Activated T-cell treated with anti-CD3 and anti-CD28 coated beads, Interleukin-2, amount 50 U/mL, for 72 hours (primary cell): ENCODE data around the gene FHIT. TPM values are rescaled to one million over a fixed set of nuclear protein-coding genes. Genes with fewer than 3 reads are reported as not detected.

Experiments
- ATAC-seq, 2 donors: fragments of 150-1000 bp; cut with Tn5 transposase; replicated peaks in 1 of 2; 2 replicates each; pipeline ENCODE4 v1.10.0; 2021; ENCODE audit warnings: moderate library complexity in 2 of 2, mild to moderate bottlenecking in 1 of 2
- DNase-seq, 2 donors: peaks; one replicate each; pipeline ENCODE4 v3.0.0; 2021 to 2022; ENCODE audit warnings: mixed read lengths in 1 of 2
- H3K27ac Mint-ChIP-seq: one replicate; pipeline ENCODE4 v1.8.0; 2022; ENCODE audit warnings: mild to moderate bottlenecking, moderate library complexity, mixed read lengths
- H3K27me3 Mint-ChIP-seq: one replicate; pipeline ENCODE4 v1.8.0; 2022; ENCODE audit warnings: low read depth, mixed read lengths
- H3K36me3 Mint-ChIP-seq, 2 donors: one replicate each; pipeline ENCODE4 v1.8.0; 2022; ENCODE audit warnings: mixed read lengths in 2 of 2, mild to moderate bottlenecking in 1 of 2; ENCODE audit not compliant: insufficient read depth in 2 of 2
- H3K4me1 Mint-ChIP-seq: one replicate; pipeline ENCODE4 v1.8.0; 2022; ENCODE audit warnings: low read depth, mixed read lengths
- H3K4me3 Mint-ChIP-seq, 2 donors: one replicate each; pipeline ENCODE4 v1.8.0; 2022; ENCODE audit warnings: mild to moderate bottlenecking in 2 of 2, mixed read lengths in 2 of 2, moderate library complexity in 2 of 2
- H3K9me3 Mint-ChIP-seq, 2 donors: one replicate each; pipeline ENCODE4 v1.8.0; 2022; ENCODE audit warnings: mixed read lengths in 2 of 2
- total RNA-seq, 2 donors: library from RNA; stranded (reverse); gene quantifications; one replicate each; pipeline ENCODE4 v1.2.3, GENCODE V29; 2022

FHIT gene
- total RNA-seq, 2 donors from 2014 or later, result 48.2 to 54.9 TPM

DNA sequence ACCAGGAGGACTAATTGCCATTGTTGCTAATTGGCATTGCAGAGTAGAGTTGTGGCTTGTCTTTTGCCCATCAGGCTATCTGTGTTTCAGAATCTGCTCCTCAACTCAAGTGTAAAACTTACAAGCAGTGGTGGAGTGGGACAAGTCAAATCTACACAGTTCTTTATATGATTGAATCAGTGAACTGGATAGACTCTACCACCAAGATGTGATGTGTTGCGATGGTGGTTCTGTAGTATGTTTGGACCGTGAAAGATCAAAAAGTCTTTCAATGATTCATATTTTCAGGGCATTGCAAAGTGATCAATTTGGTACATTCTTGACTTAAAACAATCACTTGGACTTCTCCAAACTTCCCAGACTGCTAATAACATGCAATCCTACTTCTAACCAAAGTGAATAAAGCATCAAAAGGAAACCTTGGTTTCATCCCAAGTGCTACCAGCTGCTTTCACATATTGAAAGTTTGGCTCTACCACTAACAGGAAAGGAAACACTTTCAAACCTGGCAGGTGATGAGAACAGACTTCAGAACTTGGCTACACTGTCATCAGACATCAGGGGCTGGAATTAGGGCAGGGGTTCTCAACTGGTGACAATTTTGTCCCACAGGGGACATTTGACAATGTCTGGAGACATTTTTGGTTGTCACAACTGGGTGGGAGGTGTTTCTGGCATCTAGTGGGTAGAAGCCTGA lies 1356.7 kb downstream of the FHIT start:
- ATAC-seq (peak; percentile 82 to 84), DNase-seq (no peak)
- no peaks in the 10 kb centered on the region for H3K27me3 Mint-ChIP-seq
- H3K4me1 Mint-ChIP-seq, result peaks cover 34% of the 10 kb centered on the region
- peaks cover 0 to 2% of the 10 kb centered on the region in 2 donors for H3K9me3 Mint-ChIP-seq
- H3K4me3 Mint-ChIP-seq, result peak overlapping the region in 1 of 2 donors; percentile 24
- peak overlapping the region; percentile 26 for H3K27ac Mint-ChIP-seq
- H3K36me3 Mint-ChIP-seq, result no peaks in the 10 kb centered on the region

DNA sequence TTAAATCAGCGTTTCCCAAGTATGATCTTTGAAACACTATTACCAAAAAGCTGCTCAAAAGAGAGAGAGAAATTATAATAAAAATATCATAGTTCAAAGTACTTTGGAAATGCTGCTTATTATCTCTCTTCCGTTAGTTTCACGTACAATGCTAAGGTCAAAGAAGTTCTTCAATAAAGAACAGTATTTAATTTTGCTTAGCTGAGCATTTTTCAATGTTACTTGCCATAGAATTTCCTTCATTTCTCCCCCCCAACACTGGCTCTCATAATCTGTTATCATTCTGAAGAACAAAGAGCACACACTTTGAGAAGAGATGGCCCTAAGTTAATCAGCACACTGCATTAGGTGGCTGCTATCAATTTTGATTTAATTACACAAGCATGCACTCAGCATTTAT lies 1360.6 kb downstream of the FHIT start:
- Mint-ChIP-seq H3K36me3 (no peaks in the 10 kb centered on the region), H3K4me1 (peaks cover 38% of the 10 kb centered on the region), H3K4me3 (no peak overlapping the region)

DNA sequence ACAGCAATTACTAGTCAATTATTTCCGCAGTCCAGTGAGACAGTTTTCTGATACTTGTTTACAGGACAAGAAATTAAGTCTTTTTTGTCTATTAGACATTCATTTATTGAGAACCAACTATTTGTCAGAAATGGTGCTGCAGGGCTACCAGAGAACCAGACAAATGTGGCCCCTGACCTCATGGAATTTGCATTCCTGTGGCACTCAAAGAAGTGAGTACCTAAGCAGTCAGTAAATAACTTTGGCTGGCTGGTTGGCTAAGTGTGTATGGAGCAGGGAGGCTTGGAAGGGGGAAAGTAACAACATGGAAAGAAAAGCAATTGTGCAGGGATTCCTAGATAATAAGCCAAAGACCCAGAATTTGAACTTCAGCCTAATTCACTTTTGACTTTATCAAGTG lies 1364.5 kb downstream of the FHIT start:
- DNase-seq (no peak), ATAC-seq (no peak)
- Mint-ChIP-seq H3K9me3 (peaks cover 0 to 3% of the 10 kb centered on the region in 2 donors), H3K27ac (no peak overlapping the region), H3K4me3 (no peak overlapping the region), H3K4me1 (peaks cover 56% of the 10 kb centered on the region), H3K27me3 (no peaks in the 10 kb centered on the region), H3K36me3 (peaks cover 3 to 5% of the 10 kb centered on the region in 2 donors)

More for the DNA sequence above, 1360.6 kb downstream of the FHIT start:
- Mint-ChIP-seq H3K9me3 (peaks cover 0 to 3% of the 10 kb centered on the region in 2 donors), H3K27ac (no peak overlapping the region), H3K27me3 (no peaks in the 10 kb centered on the region)
- ATAC-seq (no peak), DNase-seq (no peak)

GRCh38 chr3:59885899-59886400 lies 1365.3 kb downstream of the FHIT start:
- peaks cover 0 to 1% of the 10 kb centered on the region in 2 donors for H3K9me3 Mint-ChIP-seq
- H3K4me3 Mint-ChIP-seq, result no peak overlapping the region
- H3K4me1 Mint-ChIP-seq, result peaks cover 59% of the 10 kb centered on the region
- DNase-seq (no peak), ATAC-seq (no peak)
- peaks cover 3 to 5% of the 10 kb centered on the region in 2 donors for H3K36me3 Mint-ChIP-seq
- H3K27me3 Mint-ChIP-seq, result no peaks in the 10 kb centered on the region
- no peak overlapping the region for H3K27ac Mint-ChIP-seq

DNA sequence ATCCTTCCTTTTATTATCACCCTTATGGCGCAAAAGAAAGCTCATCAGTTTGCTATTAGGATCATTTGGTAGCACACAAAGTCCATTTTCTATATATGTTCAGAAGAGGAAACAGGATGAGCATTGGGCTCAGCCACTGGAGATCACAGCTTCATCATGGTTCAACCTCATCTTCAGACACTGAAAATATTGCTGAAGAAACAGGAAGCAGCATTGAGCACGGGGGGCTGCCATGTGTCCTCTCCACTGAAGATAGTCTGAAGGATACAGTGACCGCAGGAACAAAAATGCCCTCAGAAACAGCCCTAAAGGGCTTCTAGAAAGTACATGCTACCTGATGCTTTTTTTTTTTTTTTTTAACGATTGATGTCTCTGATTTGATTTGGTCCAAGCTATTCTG lies 1366.2 kb downstream of the FHIT start:
- DNase-seq (no peak), ATAC-seq (no peak)
- Mint-ChIP-seq H3K27ac (peak overlapping the region; percentile 33), H3K9me3 (peaks cover 0 to 3% of the 10 kb centered on the region in 2 donors), H3K36me3 (peaks cover 3 to 5% of the 10 kb centered on the region in 2 donors), H3K4me3 (no peak overlapping the region), H3K27me3 (no peaks in the 10 kb centered on the region), H3K4me1 (peaks cover 62% of the 10 kb centered on the region)

GRCh38 chr3:59884409-59884808 lies 1366.8 kb downstream of the FHIT start:
- peaks cover 66% of the 10 kb centered on the region for H3K4me1 Mint-ChIP-seq
- peaks cover 0 to 4% of the 10 kb centered on the region in 2 donors for H3K9me3 Mint-ChIP-seq
- no peak overlapping the region for H3K4me3 Mint-ChIP-seq

DNA sequence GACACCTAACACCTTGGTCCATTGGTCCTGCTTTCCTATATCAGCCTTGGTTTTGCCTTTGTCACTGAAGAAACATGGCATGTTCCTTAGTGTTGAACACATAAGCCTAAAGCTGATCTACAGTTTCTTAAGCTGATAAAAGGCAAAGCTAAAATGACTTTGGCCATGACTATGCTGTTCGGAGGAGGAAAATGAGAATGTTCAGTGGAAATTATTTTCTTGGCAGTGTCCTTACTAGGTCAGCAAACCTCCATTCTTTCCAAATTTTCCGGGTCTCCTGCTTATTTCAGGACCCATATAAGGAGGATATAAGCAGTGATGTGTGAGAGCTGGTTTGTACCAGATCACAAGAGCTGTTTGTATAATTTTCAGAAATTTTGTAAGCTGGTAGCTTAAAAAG lies 1368.5 kb downstream of the FHIT start:
- peaks cover 83% of the 10 kb centered on the region for H3K4me1 Mint-ChIP-seq
- H3K27ac Mint-ChIP-seq, result no peak overlapping the region
- peaks cover 3 to 5% of the 10 kb centered on the region in 2 donors for H3K36me3 Mint-ChIP-seq
- peaks cover 0 to 4% of the 10 kb centered on the region in 2 donors for H3K9me3 Mint-ChIP-seq
- no peaks in the 10 kb centered on the region for H3K27me3 Mint-ChIP-seq
- DNase-seq (no peak), ATAC-seq (no peak)
- H3K4me3 Mint-ChIP-seq, result no peak overlapping the region

More at GRCh38 chr3:59884409-59884808, 1366.8 kb downstream of the FHIT start:
- H3K27me3 Mint-ChIP-seq, result no peaks in the 10 kb centered on the region
- no peak for DNase-seq
- no peak for ATAC-seq
- H3K27ac Mint-ChIP-seq, result no peak overlapping the region
- peaks cover 3 to 5% of the 10 kb centered on the region in 2 donors for H3K36me3 Mint-ChIP-seq

DNA sequence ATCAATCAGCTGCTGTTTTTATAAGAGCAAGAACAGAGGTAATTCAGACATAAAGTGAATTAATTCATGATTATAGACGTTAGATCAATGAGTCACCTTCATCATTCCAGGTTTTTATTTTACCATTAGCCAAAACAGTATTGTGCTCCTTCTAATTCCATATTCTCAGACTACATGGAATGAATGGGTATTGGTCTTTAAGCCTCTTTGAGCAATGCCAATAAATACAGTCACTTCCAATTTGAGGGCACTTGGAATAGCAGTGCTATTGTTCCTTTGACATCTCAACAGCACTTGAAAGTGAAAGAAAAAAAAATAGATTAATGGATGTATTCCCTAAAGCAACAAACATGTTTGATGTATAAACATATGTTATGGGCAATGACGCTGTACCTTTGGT lies 1370.5 kb downstream of the FHIT start:
- no peak for ATAC-seq
- DNase-seq, result no peak
- peaks cover 0 to 3% of the 10 kb centered on the region in 2 donors for H3K9me3 Mint-ChIP-seq
- H3K27me3 Mint-ChIP-seq, result no peaks in the 10 kb centered on the region
- peaks cover 80% of the 10 kb centered on the region for H3K4me1 Mint-ChIP-seq
- H3K4me3 Mint-ChIP-seq, result no peak overlapping the region
- H3K27ac Mint-ChIP-seq, result no peak overlapping the region
- peaks cover 4 to 5% of the 10 kb centered on the region in 2 donors for H3K36me3 Mint-ChIP-seq

DNA sequence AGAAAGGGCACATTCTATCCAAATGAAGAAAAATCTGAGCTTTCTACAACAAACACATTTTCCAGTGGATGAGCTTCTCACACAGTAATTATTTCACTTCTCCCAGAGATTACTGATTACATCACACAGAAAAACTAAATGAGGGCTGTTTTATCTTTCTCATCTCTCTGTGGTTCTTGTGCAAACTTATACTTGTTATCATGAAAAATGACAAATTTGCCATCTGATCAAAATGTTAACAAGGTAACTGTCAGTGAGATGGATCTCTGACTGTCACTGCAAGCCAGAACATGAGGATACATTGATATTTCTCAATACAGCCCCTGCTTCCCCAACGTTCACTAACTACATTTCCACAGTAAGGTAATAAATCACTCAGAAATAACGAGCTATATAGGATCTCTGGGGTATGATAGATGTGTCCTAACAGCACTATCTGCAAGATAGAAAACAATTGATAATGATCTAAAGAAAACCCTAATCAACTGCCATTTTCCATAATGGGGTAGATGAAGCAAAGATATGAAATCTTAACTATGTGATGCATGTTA lies 1372.1 kb downstream of the FHIT start:
- ATAC-seq (no peak), DNase-seq (no peak)
- no peak overlapping the region for H3K27ac Mint-ChIP-seq
- peaks cover 4 to 6% of the 10 kb centered on the region in 2 donors for H3K36me3 Mint-ChIP-seq
- no peaks in the 10 kb centered on the region for H3K27me3 Mint-ChIP-seq
- H3K4me3 Mint-ChIP-seq, result no peak overlapping the region
- peaks cover 0 to 3% of the 10 kb centered on the region in 2 donors for H3K9me3 Mint-ChIP-seq
- H3K4me1 Mint-ChIP-seq, result peaks cover 70% of the 10 kb centered on the region

DNA sequence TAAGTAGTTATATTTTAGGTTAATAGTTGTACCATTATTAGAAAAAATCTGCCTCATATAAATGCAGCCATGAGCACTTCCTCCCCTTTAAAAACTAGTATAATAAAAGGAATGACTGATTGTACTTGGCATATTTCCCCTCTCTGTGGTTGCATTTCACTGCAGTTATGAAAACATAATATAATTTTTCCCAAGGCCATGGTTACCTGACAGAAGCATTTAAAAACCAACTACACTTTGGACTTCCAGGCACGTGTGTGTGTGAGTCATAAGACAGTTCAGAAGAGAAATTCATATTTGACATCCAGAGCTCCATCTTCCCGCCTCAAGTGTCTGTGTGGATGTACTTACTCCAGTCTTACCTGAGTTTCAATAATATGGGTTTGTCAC lies 1373.2 kb downstream of the FHIT start:
- Mint-ChIP-seq H3K27ac (no peak overlapping the region), H3K9me3 (peaks cover 3% of the 10 kb centered on the region in 2 donors), H3K27me3 (no peaks in the 10 kb centered on the region), H3K4me3 (no peak overlapping the region), H3K36me3 (peaks cover 1 to 9% of the 10 kb centered on the region in 2 donors), H3K4me1 (peaks cover 73% of the 10 kb centered on the region)
- ATAC-seq (no peak), DNase-seq (no peak)

- peaks cover 3 to 6% of the 10 kb centered on the region in 2 donors for H3K9me3 Mint-ChIP-seq
- H3K27me3 Mint-ChIP-seq, result no peaks in the 10 kb centered on the region
- no peak for DNase-seq
- peaks cover 72% of the 10 kb centered on the region for H3K4me1 Mint-ChIP-seq
- no peak overlapping the region for H3K4me3 Mint-ChIP-seq
- H3K36me3 Mint-ChIP-seq, result peaks cover 5 to 8% of the 10 kb centered on the region in 2 donors
- no peak overlapping the region for H3K27ac Mint-ChIP-seq
- ATAC-seq, result no peak
Measured at GRCh38 chr3:59877263-59878037, 1373.8 kb downstream of the FHIT start.

GRCh38 chr3:59876533-59877062 lies 1374.7 kb downstream of the FHIT start:
- Mint-ChIP-seq H3K36me3 (peaks cover 5 to 8% of the 10 kb centered on the region in 2 donors), H3K27me3 (no peaks in the 10 kb centered on the region), H3K4me3 (no peak overlapping the region), H3K9me3 (peaks cover 3 to 6% of the 10 kb centered on the region in 2 donors), H3K4me1 (peaks cover 72% of the 10 kb centered on the region), H3K27ac (no peak overlapping the region)
- DNase-seq, result no peak
- ATAC-seq, result no peak
